Body of pancreas (tissue), 4 donors: ENCODE data around the gene ZNF385D. TPM values are rescaled to one million over a fixed set of nuclear protein-coding genes. Genes with fewer than 3 reads are reported as not detected.

Source experiments
- ATAC-seq: fragments of 150-250 bp; one replicate; pipeline ENCODE4 v1.9.1; 2016
- DNase-seq, 4 donors: peaks; one replicate each; pipeline ENCODE4 v3.0.0-alpha.2; 2019
- H3K27ac ChIP-seq, 4 donors: fragments of 200-600 bp; sonication (generic); 1 replicate in 3 of 4; 2 replicates in 1 of 4; pipeline versions ENCODE4 v1.5.1 to v1.6.1; 2016 to 2019; ENCODE audit warnings: mild to moderate bottlenecking in 1 of 4, mixed read lengths in 1 of 4, moderate library complexity in 1 of 4
- H3K27me3 ChIP-seq, 2 donors: fragments of 200-600 bp; sonication (generic); one replicate each; pipeline ENCODE4 v1.6.0; 2016; ENCODE audit warnings: mild to moderate bottlenecking in 1 of 2
- H3K36me3 ChIP-seq, 2 donors: fragments of 200-600 bp; sonication (generic); replicated peaks in 1 of 2; 2 replicates each; pipeline ENCODE4 v1.5.1; 2016; ENCODE audit warnings: low read depth in 2 of 2; ENCODE audit not compliant: insufficient read depth in 1 of 2
- H3K4me1 ChIP-seq: fragments of 200-600 bp; sonication (generic); one replicate; pipeline ENCODE4 v1.6.0; 2016
- H3K4me3 ChIP-seq, 2 donors: fragments of 200-600 bp; sonication (generic); 1 replicate in 1 of 2; 2 replicates in 1 of 2; pipeline ENCODE4 v1.5.1; 2016 to 2019
- H3K9me3 ChIP-seq, 3 donors: fragments of 200-600 bp; sonication (generic); 1 replicate in 2 of 3; 2 replicates in 1 of 3; pipeline ENCODE4 v1.5.1; 2016
- POLR2A ChIP-seq, 3 donors: fragments of 450-650 bp; IDR thresholded peaks; one replicate each; pipeline ENCODE4 v1.6.1; 2016; ENCODE audit warnings: antibody characterized with exemption in 3 of 3, mild to moderate bottlenecking in 2 of 3
- WGBS, 2 donors: methylation state at CpG; one replicate each; pipeline ENCODE4 v1.1.5; 2017; 5-methylcytosine and 5-hydroxymethylcytosine counted together
- intact Hi-C: fragments of 100-400 bp; cut with DNase I; formaldehyde crosslinking; loops from one replicate; pipeline ENCODE4 v1.15.1; 2023
- total RNA-seq, 2 donors: library from RNA; depleted of rRNA; stranded (reverse); fragments of >200 nt; gene quantifications; one replicate each; pipeline ENCODE4 v1.1.0, GENCODE V29; 2016
- TF ChIP-seq, protein P1 (sequence below), 7 experiments: fragments of 450-650 bp in 4 of 7; fragments of 200-600 bp in 3 of 7; sonication (generic) in 3 of 7; IDR thresholded peaks; one replicate each; pipeline ENCODE4 v1.5.1; 2016 to 2019; ENCODE audit warnings: antibody characterized with exemption in 7 of 7

ZNF385D gene
- total RNA-seq, 2 donors from 2014 or later = 3.9 to 5.9 TPM

DNA sequence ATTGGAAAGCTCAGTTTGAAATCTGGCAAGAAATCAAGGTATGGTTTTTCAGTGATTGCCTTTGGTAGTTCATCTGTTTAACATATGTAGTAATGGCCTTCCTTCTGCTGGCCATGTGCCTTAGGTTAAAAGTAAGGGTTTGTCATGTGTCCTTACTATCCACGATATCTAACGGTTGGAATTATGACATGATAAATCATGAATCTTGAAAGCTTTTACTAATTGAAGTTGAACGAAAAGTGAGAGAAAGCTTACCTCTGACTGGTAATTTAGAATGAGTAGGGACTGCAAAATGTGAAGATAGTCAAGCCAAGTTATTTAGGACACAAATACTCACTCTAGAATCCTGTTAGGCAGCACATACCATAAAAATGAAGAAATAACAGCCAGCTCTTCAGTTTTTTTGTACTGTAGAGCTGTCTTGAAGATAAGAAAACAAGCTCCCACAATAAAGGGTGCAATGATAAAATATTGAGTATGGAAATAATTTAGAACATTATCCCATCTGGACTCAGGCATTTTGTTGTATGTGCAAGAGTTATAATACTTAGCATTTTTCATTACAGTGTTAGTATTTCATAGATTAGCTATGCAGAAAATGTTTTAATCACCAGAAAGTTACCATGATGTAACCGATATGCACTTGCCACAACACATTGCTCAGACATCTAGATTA, 303.4 kb downstream of the ZNF385D start:
- intact Hi-C loops = no loop called here
- ATAC-seq (no peak), DNase-seq (no peak)
- no peaks in the 10 kb centered on the region for H3K9me3 ChIP-seq
- no peak overlapping the region for H3K27ac ChIP-seq
- no peaks in the 10 kb centered on the region for H3K27me3 ChIP-seq
- TF ChIP-seq, protein P1, sequence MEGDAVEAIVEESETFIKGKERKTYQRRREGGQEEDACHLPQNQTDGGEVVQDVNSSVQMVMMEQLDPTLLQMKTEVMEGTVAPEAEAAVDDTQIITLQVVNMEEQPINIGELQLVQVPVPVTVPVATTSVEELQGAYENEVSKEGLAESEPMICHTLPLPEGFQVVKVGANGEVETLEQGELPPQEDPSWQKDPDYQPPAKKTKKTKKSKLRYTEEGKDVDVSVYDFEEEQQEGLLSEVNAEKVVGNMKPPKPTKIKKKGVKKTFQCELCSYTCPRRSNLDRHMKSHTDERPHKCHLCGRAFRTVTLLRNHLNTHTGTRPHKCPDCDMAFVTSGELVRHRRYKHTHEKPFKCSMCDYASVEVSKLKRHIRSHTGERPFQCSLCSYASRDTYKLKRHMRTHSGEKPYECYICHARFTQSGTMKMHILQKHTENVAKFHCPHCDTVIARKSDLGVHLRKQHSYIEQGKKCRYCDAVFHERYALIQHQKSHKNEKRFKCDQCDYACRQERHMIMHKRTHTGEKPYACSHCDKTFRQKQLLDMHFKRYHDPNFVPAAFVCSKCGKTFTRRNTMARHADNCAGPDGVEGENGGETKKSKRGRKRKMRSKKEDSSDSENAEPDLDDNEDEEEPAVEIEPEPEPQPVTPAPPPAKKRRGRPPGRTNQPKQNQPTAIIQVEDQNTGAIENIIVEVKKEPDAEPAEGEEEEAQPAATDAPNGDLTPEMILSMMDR (IDR thresholded peaks at IDR 0.05) = no peak
- no peak for TF ChIP-seq POLR2A (IDR thresholded peaks at IDR 0.05)
- H3K4me1 ChIP-seq = peaks cover 5% of the 10 kb centered on the region
- 69 to 80% methylated on average over 4 of the region's 4 CpGs for WGBS, 2 donors
- no peak overlapping the region for H3K4me3 ChIP-seq
- H3K36me3 ChIP-seq = no peaks in the 10 kb centered on the region

DNA sequence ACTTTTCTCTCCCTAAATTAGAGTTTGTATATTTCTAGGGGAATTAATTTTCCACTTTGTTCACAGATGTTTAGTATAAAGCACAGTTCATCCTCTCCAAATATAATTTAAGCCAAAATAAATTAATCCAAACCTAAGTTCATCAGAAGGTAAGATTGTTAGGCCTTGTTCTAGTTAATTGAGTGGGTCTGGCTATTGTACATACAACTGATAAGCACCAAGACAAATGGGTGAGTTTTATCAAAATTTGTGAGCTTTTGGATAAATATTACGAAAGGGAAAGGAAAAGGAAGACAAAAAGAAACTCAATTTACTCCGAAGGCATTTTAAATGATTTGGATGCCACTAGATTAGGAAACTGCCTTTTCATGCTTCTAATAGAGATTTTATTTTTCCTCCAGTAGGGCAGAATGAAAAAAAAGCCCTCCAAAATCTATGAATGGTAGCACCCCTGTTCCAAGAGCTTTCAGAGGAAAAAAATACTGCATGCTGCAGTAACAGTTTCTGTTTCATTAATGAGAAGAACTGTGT, 304.0 kb downstream of the ZNF385D start:
- no peaks in the 10 kb centered on the region for H3K27me3 ChIP-seq
- peaks cover 5% of the 10 kb centered on the region for H3K4me1 ChIP-seq
- ATAC-seq (no peak), DNase-seq (no peak)
- no peaks in the 10 kb centered on the region for H3K36me3 ChIP-seq
- TF ChIP-seq, protein P1 (IDR thresholded peaks at IDR 0.05) = no peak
- H3K4me3 ChIP-seq = no peak overlapping the region
- WGBS, 2 donors = 47 to 53% methylated on average over 2 of the region's 2 CpGs
- H3K27ac ChIP-seq = no peak overlapping the region
- H3K9me3 ChIP-seq = no peaks in the 10 kb centered on the region
- intact Hi-C loops = no loop called here

DNA sequence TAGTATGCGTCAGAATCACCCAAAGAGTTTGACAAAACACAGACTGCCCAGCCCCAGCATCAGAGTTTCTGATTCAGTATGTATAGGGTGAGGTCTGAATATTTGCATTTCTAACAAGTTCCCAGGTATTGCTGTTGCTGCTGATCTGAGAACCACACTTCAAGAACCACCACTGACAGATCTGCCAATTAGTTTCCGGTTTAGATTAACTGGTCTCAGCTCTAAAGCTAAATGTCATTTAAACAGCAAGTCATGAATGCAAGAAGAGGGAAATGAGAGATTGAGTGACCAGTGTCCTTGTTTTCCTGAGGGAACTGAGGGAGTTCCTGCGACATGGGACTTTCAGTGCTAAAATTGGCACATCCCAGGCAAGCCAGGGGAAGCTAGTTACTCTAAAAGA, 305.0 kb downstream of the ZNF385D start:
- ATAC-seq (no peak), DNase-seq (no peak)
- H3K27me3 ChIP-seq = no peaks in the 10 kb centered on the region
- 43 to 55% methylated on average over 3 of the region's 3 CpGs for WGBS, 2 donors
- no peaks in the 10 kb centered on the region for H3K9me3 ChIP-seq
- no peaks in the 10 kb centered on the region for H3K36me3 ChIP-seq
- no peak overlapping the region for H3K27ac ChIP-seq
- intact Hi-C loops = no loop called here
- TF ChIP-seq, protein P1 (IDR thresholded peaks at IDR 0.05) = no peak
- no peak for TF ChIP-seq POLR2A (IDR thresholded peaks at IDR 0.05)
- no peak overlapping the region for H3K4me3 ChIP-seq
- peaks cover 5% of the 10 kb centered on the region for H3K4me1 ChIP-seq

DNA sequence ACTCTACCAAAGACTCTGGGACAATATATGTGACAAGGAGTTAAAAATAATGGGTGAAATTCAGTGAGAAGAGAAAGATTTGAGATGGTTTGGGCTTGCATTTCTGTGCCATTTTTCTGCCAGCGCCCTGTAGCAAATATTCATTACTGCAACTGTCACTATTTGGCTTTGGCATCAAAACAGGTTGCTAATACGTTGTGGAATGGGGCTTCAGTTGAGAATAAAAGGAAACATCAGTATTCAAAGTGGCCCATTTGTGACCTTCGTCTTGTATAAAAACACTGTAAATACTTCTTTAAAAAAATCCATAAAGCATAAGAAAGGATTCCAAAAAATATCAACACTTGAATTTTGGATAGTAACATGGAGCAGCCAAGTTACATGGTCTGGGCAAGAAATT, 309.2 kb downstream of the ZNF385D start:
- Histone ChIP-seq H3K36me3 (no peaks in the 10 kb centered on the region), H3K27me3 (no peaks in the 10 kb centered on the region), H3K4me1 (no peaks in the 10 kb centered on the region), H3K27ac (no peak overlapping the region), H3K4me3 (no peak overlapping the region), H3K9me3 (no peaks in the 10 kb centered on the region)
- no peak for DNase-seq
- intact Hi-C loops = no loop called here
- no peak for ATAC-seq
- TF ChIP-seq, protein P1 (IDR thresholded peaks at IDR 0.05) = no peak
- TF ChIP-seq POLR2A (IDR thresholded peaks at IDR 0.05) = no peak
- 49 to 54% methylated on average over 3 of the region's 3 CpGs for WGBS, 2 donors

DNA sequence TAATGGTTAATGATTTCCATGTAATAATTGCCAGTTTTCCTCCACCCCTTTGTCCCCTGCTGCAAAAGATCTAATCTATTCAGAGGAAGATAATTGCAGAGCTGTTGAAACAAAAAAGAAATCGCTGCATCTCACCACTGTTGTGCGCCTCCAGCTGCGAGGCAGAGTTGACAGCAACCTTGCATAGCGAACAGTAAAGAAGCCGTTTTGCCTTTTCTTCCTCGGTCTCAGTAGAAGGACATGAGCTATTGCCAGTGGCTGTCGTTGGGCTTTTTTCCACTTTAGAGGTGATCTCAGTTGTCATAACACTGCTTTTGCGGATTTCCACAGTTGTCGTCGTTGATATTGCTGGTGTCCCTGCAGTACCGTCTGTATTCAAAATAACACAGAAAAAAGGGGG, 314.2 kb downstream of the ZNF385D start:
- no peak for ATAC-seq
- Histone ChIP-seq H3K27me3 (no peaks in the 10 kb centered on the region), H3K36me3 (no peaks in the 10 kb centered on the region), H3K9me3 (no peaks in the 10 kb centered on the region), H3K4me3 (no peak overlapping the region), H3K27ac (no peak overlapping the region), H3K4me1 (no peaks in the 10 kb centered on the region)
- no peak for DNase-seq
- WGBS, 2 donors = 50 to 57% methylated on average over 11 of the region's 11 CpGs
- intact Hi-C loops = no loop called here
- TF ChIP-seq POLR2A (IDR thresholded peaks at IDR 0.05) = no peak
- TF ChIP-seq, protein P1 (IDR thresholded peaks at IDR 0.05) = no peak
